Esophagus (tissue), 2 donors: ENCODE results near the gene AVP. TPM values are rescaled to one million over a fixed set of nuclear protein-coding genes. Genes with fewer than 3 reads are reported as not detected.
"Not testable (repeated sequence)": the region's sequence is repeated elsewhere in the genome, so short reads cannot be mapped to it uniquely, and the experiment has no call there.

Experiments used
- H3K27ac ChIP-seq, 2 donors: one replicate each; pipeline ENCODE4 v1.5.1; 2013; ENCODE audit warnings: low read depth in 2 of 2, mild to moderate bottlenecking in 2 of 2, inconsistent platforms in 1 of 2, low read length in 1 of 2, moderate library complexity in 1 of 2
- H3K27me3 ChIP-seq, 2 donors: one replicate each; pipeline ENCODE4 v1.6.1; 2013; ENCODE audit warnings: low read length in 2 of 2, control low read depth in 1 of 2, mild to moderate bottlenecking in 1 of 2; ENCODE audit not compliant: insufficient read depth in 2 of 2, control insufficient read depth in 1 of 2
- H3K36me3 ChIP-seq, 2 donors: one replicate each; pipeline ENCODE4 v1.6.1; 2013; ENCODE audit warnings: low read length in 1 of 2; ENCODE audit not compliant: control insufficient read depth in 2 of 2, insufficient read depth in 2 of 2
- H3K4me1 ChIP-seq, 2 donors: one replicate each; pipeline ENCODE4 v1.6.1; 2013; ENCODE audit warnings: low read length in 1 of 2; ENCODE audit not compliant: control insufficient read depth in 2 of 2, insufficient read depth in 2 of 2
- H3K4me3 ChIP-seq, 2 donors: one replicate each; pipeline ENCODE4 v1.5.1; 2013; ENCODE audit warnings: low read length in 2 of 2, mild to moderate bottlenecking in 2 of 2, low read depth in 1 of 2, moderate library complexity in 1 of 2
- H3K9me3 ChIP-seq, 2 donors: one replicate each; pipeline ENCODE4 v1.6.1; 2013; ENCODE audit warnings: mild to moderate bottlenecking in 2 of 2, low read depth in 1 of 2, low read length in 1 of 2, moderate library complexity in 1 of 2; ENCODE audit not compliant: control insufficient read depth in 2 of 2, insufficient read depth in 1 of 2
- WGBS, 2 donors: extraction: QIAGEN DNeasy Blood & Tissue Kit; methylation state at CpG; one replicate each; pipeline ENCODE4 v1.1.7; 2013; 5-methylcytosine and 5-hydroxymethylcytosine counted together
- polyA plus RNA-seq, 2 donors: library from polyadenylated mRNA; stranded (reverse); fragments of 200-250 nt; gene quantifications; one replicate each; pipeline ENCODE4 v1.2.3, GENCODE V29; 2013
- donor health status: healthy with polysubstance abuse.
- donor health status: Bipolar disorder and iron deficiency.

AVP gene, protein sequence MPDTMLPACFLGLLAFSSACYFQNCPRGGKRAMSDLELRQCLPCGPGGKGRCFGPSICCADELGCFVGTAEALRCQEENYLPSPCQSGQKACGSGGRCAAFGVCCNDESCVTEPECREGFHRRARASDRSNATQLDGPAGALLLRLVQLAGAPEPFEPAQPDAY
- polyA plus RNA-seq = not detected

DNA sequence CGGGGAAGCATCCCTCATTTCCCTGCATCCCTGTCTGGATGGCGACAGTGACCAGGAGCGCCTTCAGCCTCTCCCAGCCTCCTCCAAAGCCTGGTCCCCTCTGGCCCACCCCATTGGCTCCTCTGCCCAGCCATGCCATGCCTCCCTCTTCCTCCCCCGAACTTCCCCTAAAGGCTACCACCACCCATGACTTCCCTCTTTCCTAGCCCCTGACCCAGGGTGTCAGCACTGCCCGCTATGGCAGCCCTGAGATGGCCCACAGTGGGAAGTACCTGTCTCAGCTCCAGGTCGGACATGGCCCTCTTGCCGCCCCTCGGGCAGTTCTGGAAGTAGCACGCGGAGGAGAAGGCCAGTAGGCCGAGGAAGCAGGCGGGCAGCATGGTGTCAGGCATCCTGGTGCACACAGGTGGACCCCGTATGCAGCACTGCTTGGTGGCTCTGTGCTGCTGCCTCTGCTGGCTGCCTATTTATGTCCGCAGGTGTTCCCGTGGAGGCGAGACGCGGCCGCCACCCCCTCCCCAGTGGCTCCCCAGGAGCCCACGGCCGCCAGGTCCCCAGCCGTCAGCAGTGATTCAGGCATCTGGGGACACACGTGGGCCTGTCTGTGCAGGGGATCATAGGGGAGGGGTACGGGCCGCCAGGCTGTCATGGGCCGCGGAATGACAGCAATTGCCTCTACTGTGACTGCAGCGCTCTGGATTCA lies at the start of gene AVP:
Gene AVP (minus strand): TSS at position 442 of the 703 bp plus-strand sequence. CDS start 50 bp downstream, at position 392.
- Histone ChIP-seq H3K4me1 (peaks cover 2 to 10% of the 10 kb centered on the region in 2 donors), H3K27me3 (peaks cover 0 to 12% of the 10 kb centered on the region in 2 donors), H3K27ac (no peak within 1 kb of the TSS), H3K36me3 (no peaks in the 10 kb centered on the region), H3K4me3 (no peak within 1 kb of the TSS), H3K9me3 (peaks cover 0 to 3% of the 10 kb centered on the region in 2 donors)
- WGBS, 2 donors = 85% methylated on average over 28 of the region's 28 CpGs

DNA sequence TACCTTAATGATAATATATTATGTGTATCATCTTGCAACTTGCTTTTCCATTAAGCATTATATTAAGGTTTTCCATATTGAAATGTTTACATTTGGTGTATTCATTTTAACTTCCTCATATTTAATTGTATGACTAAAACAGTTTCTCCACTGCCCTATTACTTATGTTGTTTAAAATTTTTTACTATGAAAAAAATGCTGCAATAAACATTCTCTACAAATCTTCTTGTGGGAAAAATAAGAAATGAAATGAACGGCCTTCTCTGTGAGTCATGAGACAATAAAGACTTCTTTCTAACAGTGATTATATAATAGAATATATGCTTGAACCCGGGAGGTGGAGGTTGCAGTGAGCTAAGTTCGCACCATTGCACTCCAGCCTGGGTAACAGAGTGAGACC lies 49.6 kb upstream of the AVP start:
- Histone ChIP-seq H3K4me1 (no peaks in the 10 kb centered on the region), H3K27ac (no peak overlapping the region), H3K36me3 (no peaks in the 10 kb centered on the region), H3K9me3 (no peaks in the 10 kb centered on the region), H3K27me3 (no peaks in the 10 kb centered on the region), H3K4me3 (no peak overlapping the region)
- 85 to 90% methylated on average over 3 of the region's 3 CpGs for WGBS, 2 donors

DNA sequence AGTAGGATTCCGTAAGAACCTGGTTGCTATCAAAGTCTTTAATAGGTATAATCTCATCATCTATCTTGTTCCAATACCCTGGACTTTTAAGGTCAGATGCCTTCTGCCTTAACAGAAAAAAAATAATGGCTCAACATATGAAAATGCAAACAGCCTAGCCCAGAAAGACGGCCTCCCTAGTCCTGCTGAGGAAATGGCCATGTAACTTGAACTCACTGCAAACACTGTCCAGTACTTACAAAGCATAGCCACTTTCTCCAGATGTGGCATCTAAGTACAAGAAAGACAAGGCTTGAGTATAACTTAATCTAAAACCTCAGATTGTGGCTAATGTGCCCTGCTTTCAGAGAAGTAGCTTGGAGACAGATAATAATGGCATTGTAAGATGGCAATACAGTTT lies 48.6 kb upstream of the AVP start:
- Histone ChIP-seq H3K9me3 (no peaks in the 10 kb centered on the region), H3K36me3 (no peaks in the 10 kb centered on the region), H3K27ac (no peak overlapping the region), H3K27me3 (no peaks in the 10 kb centered on the region), H3K4me1 (no peaks in the 10 kb centered on the region), H3K4me3 (no peak overlapping the region)
- WGBS, 2 donors = 92 to 94% methylated on average over 2 of the region's 2 CpGs

DNA sequence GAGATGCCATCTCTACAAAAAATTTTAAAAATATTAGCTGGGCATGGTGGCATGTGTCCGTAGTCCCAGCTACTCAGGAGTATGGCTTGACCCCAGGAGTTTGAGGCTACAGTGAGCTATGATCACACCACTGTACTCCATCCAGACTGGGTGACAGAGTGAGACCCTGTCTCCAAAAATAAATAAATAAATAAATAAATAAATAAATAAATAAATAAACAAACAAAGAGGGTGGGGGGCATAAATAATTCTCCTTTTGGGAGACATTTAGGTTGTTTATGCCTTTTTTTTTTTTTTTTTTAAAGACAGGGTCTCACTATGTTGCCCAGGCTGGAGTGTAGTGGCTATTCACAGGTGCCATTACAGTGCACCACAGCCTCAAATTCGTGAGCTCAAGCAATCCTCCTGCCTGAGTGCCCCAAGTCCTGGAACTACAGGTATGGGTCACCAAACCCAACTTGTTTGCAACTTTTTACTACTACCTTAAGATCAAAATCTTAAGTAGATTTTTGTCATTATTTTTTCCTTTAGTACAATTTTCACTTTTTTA lies 45.6 kb upstream of the AVP start:
- Histone ChIP-seq H3K4me1 (no peaks in the 10 kb centered on the region), H3K36me3 (no peaks in the 10 kb centered on the region), H3K27ac (no peak overlapping the region), H3K9me3 (no peaks in the 10 kb centered on the region), H3K4me3 (no peak overlapping the region), H3K27me3 (no peaks in the 10 kb centered on the region)
- 93% methylated on average over 2 of the region's 2 CpGs for WGBS, 2 donors

DNA sequence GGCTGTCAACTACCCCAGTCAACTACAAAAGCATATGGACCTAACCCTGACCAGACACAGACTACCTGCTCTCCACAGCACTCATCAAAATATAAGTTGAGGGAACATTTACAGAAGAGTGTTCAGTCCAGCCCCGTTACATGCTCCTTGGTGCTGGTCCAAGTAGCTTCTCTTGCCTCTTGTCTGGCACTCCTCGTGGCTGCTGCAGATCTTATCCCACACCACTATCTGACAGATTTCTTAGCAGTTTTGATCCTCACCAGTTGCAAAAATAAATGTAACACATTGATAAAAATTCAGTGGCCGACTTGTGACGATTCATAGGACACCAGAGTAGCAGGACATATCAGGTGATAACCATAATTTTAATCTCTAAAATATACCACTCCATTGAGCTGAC lies 44.6 kb upstream of the AVP start:
- 76 to 81% methylated on average over 4 of the region's 4 CpGs for WGBS, 2 donors
- Histone ChIP-seq H3K9me3 (peaks cover 0 to 2% of the 10 kb centered on the region in 2 donors), H3K27ac (no peak overlapping the region), H3K27me3 (no peaks in the 10 kb centered on the region), H3K36me3 (no peaks in the 10 kb centered on the region), H3K4me3 (no peak overlapping the region), H3K4me1 (no peaks in the 10 kb centered on the region)

DNA sequence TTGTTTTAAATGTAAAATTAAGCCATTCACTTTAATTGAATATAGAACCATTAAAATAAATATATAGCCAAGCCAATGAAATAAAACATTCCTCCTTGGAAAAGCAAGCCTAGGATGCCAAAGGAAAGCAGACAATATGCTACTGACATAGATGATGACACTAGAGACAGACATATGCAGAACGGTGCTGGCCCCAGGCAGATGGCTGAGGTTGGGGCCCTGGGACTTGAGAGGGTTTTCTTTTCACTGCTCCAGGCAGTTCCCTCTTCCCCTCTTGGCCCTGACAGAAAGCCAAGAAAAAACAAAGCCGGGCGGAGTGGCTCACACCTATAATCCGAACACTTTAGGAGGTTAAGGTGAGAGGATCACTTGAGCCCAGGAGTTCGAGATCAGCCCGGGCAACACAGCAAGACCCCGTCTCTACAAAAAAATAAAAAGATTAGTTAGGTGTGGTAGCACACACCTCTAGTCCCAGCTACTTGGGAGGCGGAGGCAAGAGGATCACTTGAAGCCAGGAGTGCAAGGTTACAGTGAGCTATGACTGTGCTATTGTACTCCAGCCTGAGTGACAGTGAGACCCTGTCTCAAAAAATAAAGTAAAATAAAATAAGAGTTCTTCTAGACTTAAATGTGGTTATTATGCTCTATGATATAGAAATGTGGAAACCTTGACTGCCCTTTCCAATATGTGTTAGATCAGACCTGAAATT lies 43.9 kb upstream of the AVP start:
- Histone ChIP-seq H3K4me3 (no peak overlapping the region), H3K27me3 (no peaks in the 10 kb centered on the region), H3K27ac (no peak overlapping the region), H3K4me1 (no peaks in the 10 kb centered on the region), H3K36me3 (no peaks in the 10 kb centered on the region), H3K9me3 (peaks cover 0 to 2% of the 10 kb centered on the region in 2 donors)
- 70 to 77% methylated on average over 8 of the region's 8 CpGs for WGBS, 2 donors

DNA sequence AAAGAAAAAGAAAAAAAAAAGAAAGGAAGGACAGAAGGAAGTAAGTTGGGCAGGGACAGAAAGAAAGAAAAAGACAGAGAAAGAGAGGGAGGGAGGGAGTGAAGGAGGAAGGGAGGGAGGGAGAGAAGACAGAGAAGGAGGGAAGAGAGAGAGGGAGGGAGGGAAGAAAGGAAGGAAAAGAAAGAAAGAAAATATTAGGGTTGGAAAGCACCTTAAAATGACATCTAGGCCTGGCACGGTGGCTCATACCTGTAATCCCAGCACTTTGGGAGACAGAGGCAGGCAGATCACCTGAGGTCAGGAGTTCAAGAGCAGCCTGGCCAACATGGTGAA lies 42.0 kb upstream of the AVP start:
- WGBS, 2 donors = 82 to 87% methylated on average over 1 of the region's 1 CpG
- Histone ChIP-seq H3K27me3 (no peaks in the 10 kb centered on the region), H3K4me3 (no peak overlapping the region), H3K27ac (no peak overlapping the region), H3K36me3 (peaks cover under 1 to 13% of the 10 kb centered on the region in 2 donors), H3K9me3 (peaks cover 0 to 2% of the 10 kb centered on the region in 2 donors), H3K4me1 (no peaks in the 10 kb centered on the region)

DNA sequence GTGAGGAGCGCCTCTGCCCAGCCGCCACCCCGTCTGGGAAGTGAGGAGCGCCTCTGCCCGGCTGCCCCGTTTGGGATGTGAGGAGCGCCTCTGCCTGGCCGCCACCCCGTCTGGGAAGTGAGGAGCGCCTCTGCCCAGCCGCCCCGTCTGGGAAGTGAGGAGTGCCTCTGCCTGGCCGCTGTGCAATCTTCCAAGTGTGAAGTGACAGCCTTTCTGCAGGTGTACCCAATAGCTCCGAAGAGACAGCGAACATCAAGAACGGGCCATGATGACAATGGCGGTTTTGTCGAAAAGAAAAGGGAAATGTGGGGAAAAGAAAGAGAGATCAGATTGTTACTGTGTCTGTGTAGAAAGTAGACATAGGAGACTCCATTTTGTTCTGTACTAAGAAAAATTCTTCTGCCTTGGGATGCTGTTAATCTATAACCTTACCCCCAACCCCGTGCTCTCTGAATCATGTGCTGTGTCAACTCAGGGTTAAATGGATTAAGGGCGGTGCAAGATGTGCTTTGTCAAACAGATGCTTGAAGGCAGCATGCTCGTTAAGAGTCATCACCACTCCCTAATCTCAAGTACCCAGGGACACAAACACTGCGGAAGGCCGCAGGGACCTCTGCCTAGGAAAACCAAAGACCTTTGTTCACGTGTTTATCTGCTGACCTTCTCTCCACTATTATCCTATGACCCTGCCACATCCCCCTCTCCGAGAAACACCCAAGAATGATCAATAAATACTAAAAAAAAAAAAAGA lies 41.4 kb upstream of the AVP start:
- H3K4me1 ChIP-seq, H3K9me3 ChIP-seq, H3K27me3 ChIP-seq, H3K4me3 ChIP-seq, H3K27ac ChIP-seq: not testable (repeated sequence)
- peaks cover 3 to 16% of the 10 kb centered on the region in 2 donors for H3K36me3 ChIP-seq
- WGBS, 2 donors = 94 to 95% methylated on average over 24 of the region's 25 CpGs

DNA sequence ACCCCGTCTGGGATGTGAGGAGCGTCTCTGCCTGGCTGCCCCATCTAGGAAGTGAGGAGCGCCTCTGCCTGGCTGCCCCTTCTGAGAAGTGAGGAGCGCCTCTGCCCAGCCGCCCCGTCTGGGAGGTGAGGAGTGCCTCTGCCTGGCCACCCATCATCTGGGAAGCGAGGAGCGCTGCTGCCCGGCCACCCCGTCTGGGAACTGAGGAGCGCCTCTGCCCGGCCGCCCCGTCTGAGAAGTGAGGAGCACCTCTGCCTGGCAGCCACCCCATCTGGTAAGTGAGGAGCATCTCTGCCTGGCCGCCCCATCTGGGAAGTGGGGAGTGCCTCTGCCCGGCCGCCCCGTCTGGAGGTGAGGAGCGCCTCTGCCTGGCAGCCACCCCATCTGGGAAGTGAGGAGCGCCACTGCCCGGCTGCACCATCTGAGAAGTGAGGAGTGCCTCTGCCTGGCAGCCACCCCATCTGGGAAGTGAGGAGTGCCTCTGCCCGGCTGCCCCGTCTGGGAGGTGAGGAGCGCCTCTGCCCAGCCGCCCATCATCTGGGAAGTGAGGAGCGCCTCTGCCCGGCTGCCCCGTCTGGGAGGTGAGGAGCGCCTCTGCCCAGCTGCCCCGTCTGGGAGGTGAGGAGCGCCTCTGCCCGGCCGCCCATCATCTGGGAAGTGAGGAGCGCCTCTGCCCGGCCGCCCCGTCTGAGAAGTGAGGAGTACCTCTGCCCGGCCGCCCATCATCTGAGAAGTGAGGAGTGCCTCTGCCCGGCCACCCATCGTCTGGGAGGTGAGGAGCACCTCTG lies 40.4 kb upstream of the AVP start:
- WGBS, 2 donors = 98% methylated on average over 41 of the region's 41 CpGs

More for the DNA sequence above, 40.4 kb upstream of the AVP start:
- not testable (repeated sequence) for H3K27ac ChIP-seq, H3K27me3 ChIP-seq, H3K4me1 ChIP-seq, H3K4me3 ChIP-seq, H3K9me3 ChIP-seq
- peaks cover 3 to 17% of the 10 kb centered on the region in 2 donors for H3K36me3 ChIP-seq
